Nephron progenitor cell (in vitro differentiated cells): ENCODE results near the gene RAB4B.
"Not testable (repeated sequence)": the region's sequence is repeated elsewhere in the genome, so short reads cannot be mapped to it uniquely, and the experiment has no call there.

Source experiments
- DNase-seq: peaks from one replicate; pipeline ENCODE4 v3.0.0; 2021
- H3K27ac Mint-ChIP-seq: 2 replicates; pipeline ENCODE4 v1.8.0; 2021; ENCODE audit warnings: mild to moderate bottlenecking, moderate library complexity, mixed read lengths
- H3K27me3 Mint-ChIP-seq: 2 replicates; pipeline ENCODE4 v1.8.0; 2021; ENCODE audit warnings: mild to moderate bottlenecking, low read depth, mixed read lengths; ENCODE audit not compliant: poor library complexity
- H3K36me3 Mint-ChIP-seq: 2 replicates; pipeline ENCODE4 v1.8.0; 2021; ENCODE audit warnings: low read depth, mixed read lengths
- H3K4me1 Mint-ChIP-seq: 2 replicates; pipeline ENCODE4 v1.8.0; 2021; ENCODE audit warnings: mixed read lengths
- H3K4me3 Mint-ChIP-seq: 2 replicates; pipeline ENCODE4 v1.8.0; 2021; ENCODE audit warnings: mild to moderate bottlenecking, moderate library complexity, mixed read lengths
- H3K9me3 Mint-ChIP-seq: 2 replicates; pipeline ENCODE4 v1.8.0; 2021; ENCODE audit warnings: mild to moderate bottlenecking, moderate library complexity, mixed read lengths
- TF ChIP-seq, protein P1 (sequence below): fragments of 200-600 bp; sonication (generic); IDR thresholded peaks from 2 replicates; pipeline ENCODE4 v1.5.0; 2021; ENCODE audit warnings: antibody characterized with exemption

Gene RAB4B

DNA sequence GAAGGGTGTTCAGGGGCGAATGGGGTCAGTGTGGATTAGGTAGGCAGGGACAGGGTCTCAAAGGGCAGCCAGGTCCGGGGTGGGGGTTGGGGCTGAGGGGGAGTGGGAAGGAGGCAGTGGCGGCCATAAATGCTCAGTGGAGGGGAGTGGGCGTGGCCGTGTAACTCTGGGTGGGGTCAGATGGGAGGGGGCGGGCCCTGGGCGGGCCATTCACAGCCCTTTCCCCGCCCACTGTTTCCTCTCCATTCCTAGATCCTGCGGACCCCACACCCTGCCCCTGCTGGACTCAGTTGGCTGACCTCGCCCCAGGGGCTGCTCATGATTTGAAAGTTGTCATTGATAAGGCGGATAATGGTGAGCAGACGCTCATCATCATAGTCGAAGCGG, 48.3 kb downstream of the RAB4B start:
- not testable (repeated sequence) for H3K27ac Mint-ChIP-seq, H3K4me3 Mint-ChIP-seq, DNase-seq, H3K9me3 Mint-ChIP-seq, H3K27me3 Mint-ChIP-seq
- Mint-ChIP-seq H3K36me3 (peaks cover 28% of the 10 kb centered on the region), H3K4me1 (peaks cover 22% of the 10 kb centered on the region)

DNA sequence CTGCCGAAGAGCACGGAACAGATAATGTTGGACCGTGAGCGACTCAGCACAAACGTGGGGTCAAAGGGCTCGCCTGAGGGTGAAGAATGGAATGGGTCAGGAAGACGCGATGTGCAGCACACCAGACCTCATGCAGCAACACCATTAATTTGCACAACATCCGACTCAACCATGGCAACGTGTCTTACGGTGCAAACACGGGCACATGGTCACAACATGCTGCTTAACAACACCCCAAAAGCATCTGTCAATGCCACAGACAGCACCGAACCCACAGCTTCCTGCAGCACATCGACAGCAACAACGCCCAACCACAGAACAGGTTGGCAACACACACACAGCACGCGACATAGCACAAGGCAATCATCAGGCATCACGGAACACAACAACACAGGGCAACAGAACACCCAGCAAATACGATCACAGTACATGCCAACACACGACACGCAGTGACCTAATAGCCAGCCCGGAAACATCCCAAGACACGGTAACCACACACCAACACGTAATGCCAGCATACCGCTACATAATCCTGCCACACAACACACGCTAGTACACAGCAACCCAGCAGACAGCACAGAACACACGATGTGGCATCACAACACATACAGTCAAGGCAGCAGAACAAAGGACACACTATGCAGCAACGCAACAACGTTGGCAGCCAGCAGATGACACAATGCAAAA, 48.8 kb downstream of the RAB4B start:
- H3K36me3 Mint-ChIP-seq: peaks cover 28% of the 10 kb centered on the region
- not testable (repeated sequence) for H3K9me3 Mint-ChIP-seq, H3K27me3 Mint-ChIP-seq, DNase-seq, H3K27ac Mint-ChIP-seq, H3K4me3 Mint-ChIP-seq
- H3K4me1 Mint-ChIP-seq: peaks cover 22% of the 10 kb centered on the region

DNA sequence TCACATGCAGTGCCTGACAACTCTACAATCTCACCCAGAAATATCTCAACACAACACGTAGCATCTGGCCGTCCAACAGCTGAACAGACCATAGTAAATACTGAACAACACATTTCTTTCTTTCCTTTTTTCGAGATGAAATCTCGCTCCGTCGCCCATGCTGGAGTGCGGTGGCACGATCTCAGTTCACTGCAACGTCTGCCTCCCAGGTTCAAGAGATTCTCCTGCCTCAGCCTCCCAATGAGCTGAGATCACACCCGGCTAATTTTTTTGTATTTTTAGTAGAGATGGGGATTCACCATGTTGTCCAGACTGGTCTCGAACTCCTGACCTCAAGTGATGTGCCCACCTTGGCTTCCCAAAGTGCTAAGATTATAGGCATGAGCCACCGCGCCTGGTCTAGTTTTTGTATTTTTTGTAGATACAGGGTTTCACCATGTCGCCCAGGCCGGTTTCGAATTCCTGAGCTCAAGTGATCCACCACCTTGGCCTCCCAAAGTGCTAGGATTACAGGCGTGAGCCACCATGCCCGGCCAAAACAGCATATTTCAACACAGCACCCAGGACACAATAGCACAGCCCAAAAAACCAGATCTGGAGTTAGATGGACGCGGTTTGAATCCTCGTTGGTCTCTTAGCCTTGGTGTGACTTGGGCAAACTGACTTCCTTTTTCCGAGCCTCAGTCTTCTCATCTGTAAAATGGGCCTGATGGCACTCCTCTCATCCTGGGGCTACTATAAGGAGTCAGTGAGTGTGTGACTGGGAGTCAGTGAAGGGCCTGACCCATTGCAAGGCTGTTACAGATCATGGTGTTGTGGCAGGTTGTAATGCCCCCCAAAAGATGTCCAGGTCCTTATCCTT, 49.6 kb downstream of the RAB4B start:
- Mint-ChIP-seq H3K27me3 (peaks cover 10% of the 10 kb centered on the region), H3K36me3 (peaks cover 28% of the 10 kb centered on the region), H3K4me3 (no peak overlapping the region), H3K27ac (no peak overlapping the region), H3K9me3 (peaks cover 4% of the 10 kb centered on the region), H3K4me1 (peaks cover 16% of the 10 kb centered on the region)
- TF ChIP-seq, protein P1, sequence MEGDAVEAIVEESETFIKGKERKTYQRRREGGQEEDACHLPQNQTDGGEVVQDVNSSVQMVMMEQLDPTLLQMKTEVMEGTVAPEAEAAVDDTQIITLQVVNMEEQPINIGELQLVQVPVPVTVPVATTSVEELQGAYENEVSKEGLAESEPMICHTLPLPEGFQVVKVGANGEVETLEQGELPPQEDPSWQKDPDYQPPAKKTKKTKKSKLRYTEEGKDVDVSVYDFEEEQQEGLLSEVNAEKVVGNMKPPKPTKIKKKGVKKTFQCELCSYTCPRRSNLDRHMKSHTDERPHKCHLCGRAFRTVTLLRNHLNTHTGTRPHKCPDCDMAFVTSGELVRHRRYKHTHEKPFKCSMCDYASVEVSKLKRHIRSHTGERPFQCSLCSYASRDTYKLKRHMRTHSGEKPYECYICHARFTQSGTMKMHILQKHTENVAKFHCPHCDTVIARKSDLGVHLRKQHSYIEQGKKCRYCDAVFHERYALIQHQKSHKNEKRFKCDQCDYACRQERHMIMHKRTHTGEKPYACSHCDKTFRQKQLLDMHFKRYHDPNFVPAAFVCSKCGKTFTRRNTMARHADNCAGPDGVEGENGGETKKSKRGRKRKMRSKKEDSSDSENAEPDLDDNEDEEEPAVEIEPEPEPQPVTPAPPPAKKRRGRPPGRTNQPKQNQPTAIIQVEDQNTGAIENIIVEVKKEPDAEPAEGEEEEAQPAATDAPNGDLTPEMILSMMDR: no peak
- DNase-seq: no peak

DNA sequence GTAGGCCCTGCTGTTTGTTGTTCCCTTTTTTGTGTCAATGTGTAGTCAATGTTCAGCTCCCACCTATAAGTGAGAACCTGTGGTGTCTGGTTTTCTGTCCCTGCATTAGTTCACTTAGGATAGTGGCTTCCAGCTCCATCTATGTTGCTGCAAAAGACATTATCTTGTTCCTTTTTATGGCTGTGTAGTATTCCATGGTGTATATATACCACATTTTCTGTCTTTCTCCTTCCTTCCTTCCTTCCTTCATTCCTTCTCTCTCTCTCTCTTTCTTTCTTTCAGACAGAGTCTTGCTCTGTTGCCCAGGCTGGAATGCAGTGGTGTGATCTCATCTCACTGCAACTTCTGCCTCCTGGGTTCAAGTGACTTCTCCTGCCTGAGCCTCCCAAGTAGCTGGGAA, 51.2 kb downstream of the RAB4B start:
- peaks cover 28% of the 10 kb centered on the region for H3K36me3 Mint-ChIP-seq
- H3K27ac Mint-ChIP-seq: no peak overlapping the region
- TF ChIP-seq, protein P1: no peak
- H3K27me3 Mint-ChIP-seq: peaks cover 12% of the 10 kb centered on the region
- DNase-seq: no peak
- peaks cover 4% of the 10 kb centered on the region for H3K9me3 Mint-ChIP-seq
- no peak overlapping the region for H3K4me3 Mint-ChIP-seq
- no peaks in the 10 kb centered on the region for H3K4me1 Mint-ChIP-seq

DNA sequence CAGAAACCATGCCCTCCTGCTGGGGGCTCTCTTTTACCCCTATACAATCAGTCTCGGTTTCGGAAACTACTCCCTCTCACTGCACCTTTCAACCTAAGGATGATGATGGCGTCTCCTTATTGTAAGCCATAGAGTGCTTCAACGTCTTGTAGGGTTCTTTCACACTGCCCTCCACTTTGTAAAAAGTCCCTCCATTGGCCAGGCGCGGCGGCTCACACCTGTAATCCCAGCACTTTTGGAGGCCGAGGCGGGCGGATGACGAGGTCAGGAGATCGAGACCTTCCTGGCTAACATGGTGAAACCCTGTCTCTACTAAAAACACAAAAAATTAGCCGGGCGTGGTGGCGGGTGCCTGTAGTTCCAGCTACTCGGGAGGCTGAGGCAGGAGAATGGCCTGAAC, 52.7 kb downstream of the RAB4B start:
- not testable (repeated sequence) for H3K4me3 Mint-ChIP-seq, H3K9me3 Mint-ChIP-seq, H3K27ac Mint-ChIP-seq, H3K4me1 Mint-ChIP-seq, DNase-seq
- peaks cover 28% of the 10 kb centered on the region for H3K36me3 Mint-ChIP-seq
- peaks cover 13% of the 10 kb centered on the region for H3K27me3 Mint-ChIP-seq

DNA sequence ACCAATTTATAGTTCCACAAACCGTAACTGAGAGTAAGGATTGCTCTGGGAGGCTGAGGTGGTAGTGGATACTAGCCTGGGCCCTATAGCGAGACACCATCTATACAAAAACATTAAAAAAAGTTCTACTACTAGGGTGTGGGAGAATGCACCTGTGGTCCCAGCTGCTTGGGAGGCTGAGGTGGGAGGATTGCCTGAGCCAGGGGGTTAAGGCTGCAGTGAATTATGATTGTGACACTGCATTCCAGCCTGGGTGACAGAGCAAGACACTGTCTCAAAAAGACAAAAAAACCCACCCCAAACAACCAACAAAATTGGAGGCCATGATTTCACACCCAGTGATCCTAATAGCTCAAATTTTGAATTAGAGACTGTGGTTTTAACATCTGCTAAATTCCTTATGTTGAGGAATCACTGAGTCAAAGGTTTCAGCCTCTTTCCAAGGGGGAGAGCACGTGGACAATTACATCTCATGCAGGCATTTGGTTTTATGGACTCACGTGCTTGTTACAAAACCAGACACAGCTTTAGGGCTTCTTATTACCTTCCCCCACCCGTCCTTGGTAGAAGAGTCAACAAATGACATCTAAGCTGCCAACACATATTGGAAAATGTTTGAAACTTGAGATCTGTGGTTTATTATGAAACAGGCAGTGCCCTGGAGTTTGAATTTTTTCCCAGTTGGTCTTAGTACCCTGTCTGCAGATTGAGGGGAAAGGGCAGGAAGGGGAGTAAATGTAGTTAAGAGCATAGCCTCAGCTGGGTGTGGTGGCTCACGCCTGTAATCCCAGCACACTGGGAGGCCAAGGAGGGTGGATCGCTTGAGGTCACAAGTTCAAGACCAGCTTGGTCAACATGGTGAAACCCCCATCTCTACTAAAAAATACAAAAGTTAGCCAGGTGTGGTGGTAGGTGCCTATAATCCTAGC, 53.7 kb downstream of the RAB4B start:
- Mint-ChIP-seq H3K27ac (no peak overlapping the region), H3K27me3 (peaks cover 16% of the 10 kb centered on the region), H3K9me3 (peaks cover 3% of the 10 kb centered on the region), H3K4me1 (no peaks in the 10 kb centered on the region), H3K4me3 (no peak overlapping the region), H3K36me3 (peaks cover 25% of the 10 kb centered on the region)
- TF ChIP-seq, protein P1: no peak
- DNase-seq: no peak

DNA sequence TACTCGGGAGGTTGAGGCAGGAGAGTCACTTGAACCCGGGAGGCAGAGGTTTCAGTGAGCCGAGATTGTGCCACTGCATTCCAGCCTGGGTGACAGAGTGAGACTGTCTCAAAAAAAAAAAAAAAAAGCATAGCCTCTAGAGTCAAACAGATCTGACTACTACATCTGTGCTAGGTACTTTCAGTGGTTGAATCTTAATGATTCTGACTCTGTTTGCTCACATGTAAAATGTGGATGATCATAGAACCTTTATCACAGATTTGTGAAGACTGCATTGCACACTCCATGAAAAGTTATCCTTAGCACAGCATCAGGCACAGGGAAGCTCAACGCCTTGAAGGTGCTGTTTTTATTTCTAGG, 54.4 kb downstream of the RAB4B start:
- not testable (repeated sequence) for DNase-seq, H3K4me3 Mint-ChIP-seq, H3K4me1 Mint-ChIP-seq, H3K27ac Mint-ChIP-seq, H3K9me3 Mint-ChIP-seq
- Mint-ChIP-seq H3K27me3 (peaks cover 16% of the 10 kb centered on the region), H3K36me3 (peaks cover 18% of the 10 kb centered on the region)

DNA sequence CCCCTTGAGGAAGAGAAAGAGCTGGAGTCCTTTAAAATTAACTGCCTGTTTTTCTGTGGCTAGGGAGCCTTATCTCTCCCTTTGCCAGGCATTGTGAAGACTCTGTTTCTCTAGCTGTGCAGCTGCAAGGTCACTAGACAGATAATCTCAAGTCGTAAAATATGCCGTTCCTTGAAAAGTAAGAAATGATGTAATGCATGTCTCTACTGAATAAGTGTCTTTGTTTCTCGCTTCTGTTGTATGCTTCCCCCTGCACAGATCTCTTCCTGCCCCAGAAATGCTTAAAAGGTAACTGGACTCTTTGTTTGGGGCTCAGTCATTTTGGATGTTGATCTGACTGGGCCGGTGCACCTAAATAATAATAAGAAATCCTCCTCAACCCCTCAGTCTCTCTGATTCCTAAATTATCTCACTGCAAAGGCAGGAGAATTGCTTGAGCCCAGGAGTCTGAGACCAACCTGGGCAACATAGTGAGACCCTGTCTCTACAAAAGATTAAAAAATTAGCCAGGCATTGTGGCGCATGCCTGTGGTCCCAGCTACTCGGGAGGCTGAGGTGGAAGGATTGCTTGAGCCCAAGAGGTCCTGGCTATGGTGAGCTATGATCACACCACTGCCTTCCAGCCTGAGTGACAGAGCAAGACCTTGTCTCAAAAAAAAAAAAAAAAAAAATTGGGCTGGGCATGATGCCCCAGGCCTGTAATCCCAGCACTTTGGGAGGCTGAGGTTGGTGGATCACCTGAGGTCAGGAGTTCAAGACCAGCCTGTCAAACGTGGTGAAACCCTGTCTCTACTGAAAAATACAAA, 55.9 kb downstream of the RAB4B start:
- not testable (repeated sequence) for H3K4me1 Mint-ChIP-seq, H3K4me3 Mint-ChIP-seq, DNase-seq, H3K27ac Mint-ChIP-seq, H3K9me3 Mint-ChIP-seq, H3K36me3 Mint-ChIP-seq
- peaks cover 20% of the 10 kb centered on the region for H3K27me3 Mint-ChIP-seq
